Endodermal cell (in vitro differentiated cells): ENCODE results near the gene ST6GALNAC2. TPM values are rescaled to one million over a fixed set of nuclear protein-coding genes. Genes with fewer than 3 reads are reported as not detected.

Source experiments
- DNase-seq: peaks from one replicate; pipeline ENCODE4 v3.0.0-alpha.2; 2017
- H3K27ac ChIP-seq: 2 replicates; pipeline ENCODE4 v1.5.1; 2013; ENCODE audit warnings: mild to moderate bottlenecking, low read depth, low read length, moderate library complexity
- H3K27me3 ChIP-seq: 2 replicates; pipeline ENCODE4 v1.6.1; 2013; ENCODE audit warnings: mild to moderate bottlenecking, low read length, moderate library complexity; ENCODE audit not compliant: insufficient read depth, control insufficient read depth, poor library complexity, severe bottlenecking
- H3K36me3 ChIP-seq: 2 replicates; pipeline ENCODE4 v1.7.0; 2013; ENCODE audit warnings: mild to moderate bottlenecking, low read length, moderate library complexity; ENCODE audit not compliant: control insufficient read depth, insufficient read depth
- H3K4me1 ChIP-seq: one replicate; pipeline ENCODE4 v1.7.0; 2013; ENCODE audit warnings: low read length; ENCODE audit not compliant: control insufficient read depth, insufficient read depth
- H3K4me3 ChIP-seq: 2 replicates; pipeline ENCODE4 v1.5.1; 2013; ENCODE audit warnings: mild to moderate bottlenecking, low read length, moderate library complexity
- H3K9ac ChIP-seq: 2 replicates; pipeline ENCODE4 v1.6.1; 2013; ENCODE audit warnings: mild to moderate bottlenecking, low read length, moderate library complexity; ENCODE audit not compliant: poor library complexity, severe bottlenecking; ENCODE audit errors: extremely low read depth
- H3K9me3 ChIP-seq: 2 replicates; pipeline ENCODE4 v1.6.1; 2013; ENCODE audit warnings: mild to moderate bottlenecking, low read length, moderate library complexity; ENCODE audit not compliant: control insufficient read depth
- H3K27ac Mint-ChIP-seq: 2 replicates; pipeline ENCODE4 v1.8.0; 2020; ENCODE audit warnings: mixed read lengths
- H3K27me3 Mint-ChIP-seq: 2 replicates; pipeline ENCODE4 v1.8.0; 2021; ENCODE audit warnings: mild to moderate bottlenecking, mixed read lengths; ENCODE audit not compliant: insufficient read depth
- H3K36me3 Mint-ChIP-seq: 2 replicates; pipeline ENCODE4 v1.8.0; 2020; ENCODE audit warnings: low read depth, mixed read lengths
- H3K4me1 Mint-ChIP-seq: 2 replicates; pipeline ENCODE4 v1.8.0; 2020; ENCODE audit warnings: mixed read lengths
- H3K4me3 Mint-ChIP-seq: 2 replicates; pipeline ENCODE4 v1.8.0; 2020; ENCODE audit warnings: mild to moderate bottlenecking, moderate library complexity, mixed read lengths
- H3K9me3 Mint-ChIP-seq: 2 replicates; pipeline ENCODE4 v1.8.0; 2020; ENCODE audit warnings: mild to moderate bottlenecking, mixed read lengths
- WGBS, 2 experiments: methylation state at CpG; one replicate each; pipeline versions ENCODE4 v1.1.5 to v1.1.7; 2013; ENCODE audit warnings: missing lambda C conversion rate in 2 of 2, mixed read lengths in 1 of 2; ENCODE audit not compliant: insufficient coverage in 1 of 2, insufficient read length in 1 of 2; 5-methylcytosine and 5-hydroxymethylcytosine counted together
- total RNA-seq, 2 donors: library from RNA; stranded (reverse); fragmentation: NEBNext Ultra II Directional in 1 of 2; extraction: Animal tissue kit (Norgen Biotek cat#: 25700) in 1 of 2; gene quantifications; 2 replicates in 1 of 2; 3 replicates in 1 of 2; pipeline ENCODE4 v1.2.1, GENCODE V29; 2021
- TF ChIP-seq, protein P1 (sequence below): fragments of 200-600 bp; sonication (generic); conservative IDR thresholded peaks from 2 replicates; pipeline ENCODE4 v1.5.0; 2021; ENCODE audit warnings: antibody characterized with exemption, mild to moderate bottlenecking

ST6GALNAC2 gene
- total RNA-seq, 2 donors from 2014 or later: 15.1 to 26.9 TPM

DNA sequence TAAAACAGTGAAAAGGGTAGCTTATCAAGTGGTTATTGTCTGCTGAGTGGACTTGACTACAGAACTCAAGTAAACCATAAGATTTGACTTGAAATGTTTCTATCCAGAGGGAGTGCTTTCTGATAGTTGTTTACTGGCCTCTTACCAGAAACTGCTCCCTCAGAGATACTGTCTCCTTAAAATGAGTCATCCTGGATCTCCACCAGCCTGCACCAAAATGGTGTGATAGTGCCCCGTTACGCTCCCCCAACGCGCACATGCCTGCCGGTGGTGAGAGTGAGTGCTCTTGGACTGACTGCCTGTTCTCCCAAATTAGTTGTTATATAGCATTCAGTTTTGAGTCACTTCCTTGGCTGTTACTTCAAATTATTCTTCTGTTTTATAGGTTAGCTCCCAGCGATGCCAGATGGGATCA, 22.9 kb downstream of the ST6GALNAC2 start:
- Histone ChIP-seq H3K4me3 (no peak overlapping the region), H3K27ac (no peak overlapping the region), H3K27me3 (no peaks in the 10 kb centered on the region), H3K4me1 (peaks cover 5% of the 10 kb centered on the region), H3K36me3 (peaks cover 55% of the 10 kb centered on the region), H3K9me3 (no peaks in the 10 kb centered on the region), H3K9ac (no peak overlapping the region)
- no peak for DNase-seq
- Mint-ChIP-seq H3K27ac (no peak overlapping the region), H3K9me3 (no peaks in the 10 kb centered on the region), H3K36me3 (peaks cover 62% of the 10 kb centered on the region), H3K4me3 (no peak overlapping the region), H3K27me3 (no peaks in the 10 kb centered on the region), H3K4me1 (peaks cover 27% of the 10 kb centered on the region)
- TF ChIP-seq, protein P1, sequence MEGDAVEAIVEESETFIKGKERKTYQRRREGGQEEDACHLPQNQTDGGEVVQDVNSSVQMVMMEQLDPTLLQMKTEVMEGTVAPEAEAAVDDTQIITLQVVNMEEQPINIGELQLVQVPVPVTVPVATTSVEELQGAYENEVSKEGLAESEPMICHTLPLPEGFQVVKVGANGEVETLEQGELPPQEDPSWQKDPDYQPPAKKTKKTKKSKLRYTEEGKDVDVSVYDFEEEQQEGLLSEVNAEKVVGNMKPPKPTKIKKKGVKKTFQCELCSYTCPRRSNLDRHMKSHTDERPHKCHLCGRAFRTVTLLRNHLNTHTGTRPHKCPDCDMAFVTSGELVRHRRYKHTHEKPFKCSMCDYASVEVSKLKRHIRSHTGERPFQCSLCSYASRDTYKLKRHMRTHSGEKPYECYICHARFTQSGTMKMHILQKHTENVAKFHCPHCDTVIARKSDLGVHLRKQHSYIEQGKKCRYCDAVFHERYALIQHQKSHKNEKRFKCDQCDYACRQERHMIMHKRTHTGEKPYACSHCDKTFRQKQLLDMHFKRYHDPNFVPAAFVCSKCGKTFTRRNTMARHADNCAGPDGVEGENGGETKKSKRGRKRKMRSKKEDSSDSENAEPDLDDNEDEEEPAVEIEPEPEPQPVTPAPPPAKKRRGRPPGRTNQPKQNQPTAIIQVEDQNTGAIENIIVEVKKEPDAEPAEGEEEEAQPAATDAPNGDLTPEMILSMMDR: no peak
- 85 to 96% methylated on average over 6 of the region's 6 CpGs for WGBS, 2 experiments

DNA sequence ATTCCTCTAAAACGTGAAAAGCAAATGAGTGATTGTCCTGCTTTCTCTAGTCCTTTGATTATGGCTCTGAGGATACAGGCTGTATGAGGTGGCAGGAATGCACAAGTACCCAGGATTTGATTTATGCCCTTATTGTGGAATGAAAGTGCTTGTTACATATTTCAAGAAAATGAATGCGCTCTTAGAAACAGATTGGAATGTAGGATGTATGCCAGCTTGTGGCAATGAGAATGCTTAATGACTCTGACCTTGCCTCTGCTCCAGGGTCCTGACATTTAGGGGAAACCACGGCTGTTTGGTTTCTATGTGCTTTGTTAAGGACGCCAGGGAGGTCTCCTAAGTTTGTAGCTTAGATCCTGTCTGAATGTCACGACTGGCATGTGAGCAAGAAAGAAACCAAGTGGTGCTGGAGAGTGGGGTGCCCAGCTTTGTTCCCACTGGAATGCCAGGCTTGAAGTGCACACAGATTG, 23.8 kb downstream of the ST6GALNAC2 start:
- Histone ChIP-seq H3K4me1 (peaks cover 5% of the 10 kb centered on the region), H3K36me3 (peaks cover 55% of the 10 kb centered on the region), H3K27me3 (no peaks in the 10 kb centered on the region), H3K9ac (no peak overlapping the region), H3K9me3 (no peaks in the 10 kb centered on the region), H3K4me3 (no peak overlapping the region), H3K27ac (no peak overlapping the region)
- WGBS, 2 experiments: 85 to 90% methylated on average over 5 of the region's 5 CpGs
- H3K9me3 Mint-ChIP-seq: no peaks in the 10 kb centered on the region
- H3K4me1 Mint-ChIP-seq: peaks cover 22% of the 10 kb centered on the region
- TF ChIP-seq, protein P1: no peak
- H3K27ac Mint-ChIP-seq: peak overlapping the region; percentile 46
- no peaks in the 10 kb centered on the region for H3K27me3 Mint-ChIP-seq
- peaks cover 62% of the 10 kb centered on the region for H3K36me3 Mint-ChIP-seq
- H3K4me3 Mint-ChIP-seq: no peak overlapping the region
- DNase-seq: no peak

DNA sequence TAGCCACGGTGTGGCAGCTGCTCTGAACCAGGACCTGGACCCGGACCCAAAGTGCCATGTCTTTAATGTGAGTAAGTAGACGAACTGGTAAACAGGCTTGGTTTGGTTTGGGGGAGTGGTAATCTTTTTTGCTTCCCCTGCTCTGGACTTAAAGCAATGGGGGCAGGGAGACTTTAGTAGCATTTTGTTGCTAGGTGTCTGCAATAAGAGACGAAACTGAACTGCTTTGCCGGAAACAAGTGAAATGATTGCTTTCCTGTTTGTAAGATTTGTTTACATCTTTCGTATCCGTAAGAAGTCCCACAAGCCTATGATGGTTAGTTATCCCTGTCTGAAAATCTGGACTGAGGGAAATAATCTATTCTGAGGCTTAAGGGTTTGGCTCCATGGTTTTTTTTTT, 24.3 kb downstream of the ST6GALNAC2 start:
- WGBS, 2 experiments: 85 to 95% methylated on average over 5 to 7 of the region's 7 CpGs

More for the DNA sequence above, 24.3 kb downstream of the ST6GALNAC2 start:
- H3K36me3 ChIP-seq: peaks cover 55% of the 10 kb centered on the region
- no peak overlapping the region for H3K4me3 Mint-ChIP-seq
- H3K9me3 ChIP-seq: no peaks in the 10 kb centered on the region
- no peak overlapping the region for H3K27ac ChIP-seq
- H3K4me1 ChIP-seq: peaks cover 5% of the 10 kb centered on the region
- no peaks in the 10 kb centered on the region for H3K9me3 Mint-ChIP-seq
- peaks cover 21% of the 10 kb centered on the region for H3K4me1 Mint-ChIP-seq
- no peak for DNase-seq
- peak overlapping the region; percentile 47 for H3K4me3 ChIP-seq
- no peaks in the 10 kb centered on the region for H3K27me3 ChIP-seq
- TF ChIP-seq, protein P1: no peak
- no peak overlapping the region for H3K9ac ChIP-seq
- H3K27me3 Mint-ChIP-seq: no peaks in the 10 kb centered on the region
- peaks cover 62% of the 10 kb centered on the region for H3K36me3 Mint-ChIP-seq
- peak overlapping the region; percentile 46 for H3K27ac Mint-ChIP-seq
